Gastroesophageal sphincter (tissue), 3 donors: ENCODE results near the gene ARSJ.

Source experiments
- POLR2AphosphoS5 ChIP-seq: sonication (generic); formaldehyde crosslinking; IDR thresholded peaks from one replicate; pipeline ENCODE4 v1.6.1; 2017; ENCODE audit warnings: antibody characterized with exemption
- TF ChIP-seq, protein P1 (sequence below), 4 experiments: fragments of 200-600 bp in 2 of 4; fragments of 450-650 bp in 2 of 4; sonication (generic) in 1 of 4; IDR thresholded peaks; one replicate each; pipeline ENCODE4 v1.5.1; 2017 to 2019; ENCODE audit warnings: antibody characterized with exemption in 4 of 4, mild to moderate bottlenecking in 2 of 4, moderate library complexity in 2 of 4

DNA sequence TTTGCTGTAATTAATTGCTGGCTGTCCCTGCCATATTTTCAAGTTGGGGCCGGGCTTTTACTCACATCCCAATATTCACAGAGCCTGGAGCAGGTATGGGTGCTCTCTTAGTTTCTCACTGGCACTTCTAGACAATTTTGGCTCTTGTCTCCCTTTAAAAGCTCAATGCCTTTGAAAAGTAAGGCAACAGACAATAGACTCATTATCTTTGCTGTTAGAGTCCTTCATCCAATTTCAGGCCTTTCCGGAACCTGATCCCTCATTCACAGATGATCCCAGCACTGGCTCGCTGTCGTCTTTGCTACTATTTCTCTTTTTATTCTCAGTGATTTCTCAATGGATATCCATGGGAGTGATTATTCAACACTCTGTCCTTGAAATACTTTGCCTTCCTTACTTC lies 6.7 kb downstream of the ARSJ start:
- TF ChIP-seq, protein P1, sequence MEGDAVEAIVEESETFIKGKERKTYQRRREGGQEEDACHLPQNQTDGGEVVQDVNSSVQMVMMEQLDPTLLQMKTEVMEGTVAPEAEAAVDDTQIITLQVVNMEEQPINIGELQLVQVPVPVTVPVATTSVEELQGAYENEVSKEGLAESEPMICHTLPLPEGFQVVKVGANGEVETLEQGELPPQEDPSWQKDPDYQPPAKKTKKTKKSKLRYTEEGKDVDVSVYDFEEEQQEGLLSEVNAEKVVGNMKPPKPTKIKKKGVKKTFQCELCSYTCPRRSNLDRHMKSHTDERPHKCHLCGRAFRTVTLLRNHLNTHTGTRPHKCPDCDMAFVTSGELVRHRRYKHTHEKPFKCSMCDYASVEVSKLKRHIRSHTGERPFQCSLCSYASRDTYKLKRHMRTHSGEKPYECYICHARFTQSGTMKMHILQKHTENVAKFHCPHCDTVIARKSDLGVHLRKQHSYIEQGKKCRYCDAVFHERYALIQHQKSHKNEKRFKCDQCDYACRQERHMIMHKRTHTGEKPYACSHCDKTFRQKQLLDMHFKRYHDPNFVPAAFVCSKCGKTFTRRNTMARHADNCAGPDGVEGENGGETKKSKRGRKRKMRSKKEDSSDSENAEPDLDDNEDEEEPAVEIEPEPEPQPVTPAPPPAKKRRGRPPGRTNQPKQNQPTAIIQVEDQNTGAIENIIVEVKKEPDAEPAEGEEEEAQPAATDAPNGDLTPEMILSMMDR (IDR thresholded peaks at IDR 0.05): no peak
- no peak for TF ChIP-seq POLR2AphosphoS5
